AG04450 (cell line): Measurements from ENCODE around the gene CTBP1. TPM values are rescaled to one million over a fixed set of nuclear protein-coding genes. Genes with fewer than 3 reads are reported as not detected.

Source experiments
- CTCF ChIA-PET: fragments of 300-600, 350-600 bp; formaldehyde crosslinking; extraction: SDS; loops from one replicate; lab custom pipeline; 2022; ENCODE audit warnings: antibody characterized with exemption, inconsistent platforms; lab: Charles Lee
- POLR2A ChIA-PET: fragments of 350-600 bp; formaldehyde crosslinking; extraction: SDS; loops from one replicate; lab custom pipeline; 2021; ENCODE audit warnings: antibody characterized with exemption, inconsistent platforms; lab: Yijun Ruan, JAX
- DNase-seq: peaks from one replicate; pipeline ENCODE4 v3.0.0-alpha.2; 2011; ENCODE audit warnings: low read depth, low spot score
- H3K27ac ChIP-seq: one replicate; pipeline ENCODE4 v1.5.1; 2012; ENCODE audit warnings: low read depth, low read length, control low read depth
- H3K27me3 ChIP-seq: one replicate; pipeline ENCODE4 v1.6.0; 2012; ENCODE audit warnings: low read length; ENCODE audit not compliant: control insufficient read depth, insufficient read depth
- H3K4me3 ChIP-seq: 2 replicates; pipeline ENCODE4 v1.5.1; 2011; ENCODE audit warnings: mild to moderate bottlenecking, low read depth, low read length, control low read depth
- H3K9me3 ChIP-seq: 2 replicates; pipeline ENCODE4 v1.5.1; 2012; ENCODE audit warnings: low read length; ENCODE audit not compliant: control insufficient read depth, insufficient read depth
- polyA plus RNA-seq: library from polyadenylated mRNA; depleted of rRNA; stranded (reverse); fragments of >200 nt; gene quantifications from 2 replicates; pipeline ENCODE4 v1.2.3, GENCODE V29; 2011
- TF ChIP-seq, protein P1 (sequence below): IDR thresholded peaks from 2 replicates; pipeline ENCODE4 v1.5.1; 2011; ENCODE audit warnings: low read depth, low read length, control low read depth, inconsistent platforms

CTBP1 gene
- polyA plus RNA-seq, 1 experiment: 72.6 TPM

DNA sequence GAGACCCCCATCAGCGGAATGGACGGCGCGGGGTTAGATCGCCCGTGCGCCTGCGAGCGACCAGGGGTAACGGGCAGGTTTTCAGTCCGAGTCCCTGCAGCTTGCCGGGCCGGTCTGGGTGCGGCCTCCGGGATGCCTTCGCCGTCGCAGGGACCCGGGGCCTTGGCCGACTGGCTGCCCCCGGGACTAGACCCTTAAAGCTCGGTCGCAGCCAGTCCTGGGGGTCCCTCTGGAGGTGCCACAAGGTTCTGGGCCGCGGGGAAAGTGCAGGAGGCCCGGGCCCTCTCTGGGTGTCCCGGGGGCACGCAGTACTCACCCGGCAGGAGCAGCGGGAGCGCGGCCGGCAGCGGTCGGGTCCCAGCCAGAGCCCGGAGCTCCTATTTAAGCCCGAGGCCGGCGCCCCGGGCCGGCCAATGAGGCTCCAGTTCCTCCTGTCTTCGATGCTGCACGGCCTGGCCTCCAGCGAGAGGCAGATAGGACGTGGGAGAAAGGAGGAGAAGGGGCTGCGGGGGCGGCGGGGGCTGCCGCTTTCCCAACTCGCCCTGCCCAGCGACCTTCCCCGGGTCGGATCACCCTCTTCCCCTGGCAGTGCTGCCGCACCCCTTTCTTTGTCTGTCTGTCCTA lies 76.6 kb downstream of the CTBP1 start, which contains the start of gene SPON2:
SPON2 (minus strand) TSS at position 356 of the 624 bp plus-strand sequence.
- CTCF ChIA-PET: interaction anchor here (1.2 kb wide), 1 partner anchor 41 kb away, joined by 4 read pairs; no protein-coding TSS in a partner anchor
- Histone ChIP-seq H3K9me3 (peaks cover 25% of the 10 kb centered on the region; the same call in 1 of the 2 replicates), H3K27me3 (peaks cover 5% of the 10 kb centered on the region), H3K4me3 (peak within 1 kb of the TSS; percentile 62), H3K27ac (peak within 1 kb of the TSS; percentile 78)
- POLR2A ChIA-PET: interaction anchor here (1.0 to 4.0 kb wide), 7 partner anchors 11 to 77 kb away, joined by 4 to 32 read pairs (median 12); no protein-coding TSS in a partner anchor
- TF ChIP-seq, protein P1, sequence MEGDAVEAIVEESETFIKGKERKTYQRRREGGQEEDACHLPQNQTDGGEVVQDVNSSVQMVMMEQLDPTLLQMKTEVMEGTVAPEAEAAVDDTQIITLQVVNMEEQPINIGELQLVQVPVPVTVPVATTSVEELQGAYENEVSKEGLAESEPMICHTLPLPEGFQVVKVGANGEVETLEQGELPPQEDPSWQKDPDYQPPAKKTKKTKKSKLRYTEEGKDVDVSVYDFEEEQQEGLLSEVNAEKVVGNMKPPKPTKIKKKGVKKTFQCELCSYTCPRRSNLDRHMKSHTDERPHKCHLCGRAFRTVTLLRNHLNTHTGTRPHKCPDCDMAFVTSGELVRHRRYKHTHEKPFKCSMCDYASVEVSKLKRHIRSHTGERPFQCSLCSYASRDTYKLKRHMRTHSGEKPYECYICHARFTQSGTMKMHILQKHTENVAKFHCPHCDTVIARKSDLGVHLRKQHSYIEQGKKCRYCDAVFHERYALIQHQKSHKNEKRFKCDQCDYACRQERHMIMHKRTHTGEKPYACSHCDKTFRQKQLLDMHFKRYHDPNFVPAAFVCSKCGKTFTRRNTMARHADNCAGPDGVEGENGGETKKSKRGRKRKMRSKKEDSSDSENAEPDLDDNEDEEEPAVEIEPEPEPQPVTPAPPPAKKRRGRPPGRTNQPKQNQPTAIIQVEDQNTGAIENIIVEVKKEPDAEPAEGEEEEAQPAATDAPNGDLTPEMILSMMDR: no peak
- no peak for DNase-seq

DNA sequence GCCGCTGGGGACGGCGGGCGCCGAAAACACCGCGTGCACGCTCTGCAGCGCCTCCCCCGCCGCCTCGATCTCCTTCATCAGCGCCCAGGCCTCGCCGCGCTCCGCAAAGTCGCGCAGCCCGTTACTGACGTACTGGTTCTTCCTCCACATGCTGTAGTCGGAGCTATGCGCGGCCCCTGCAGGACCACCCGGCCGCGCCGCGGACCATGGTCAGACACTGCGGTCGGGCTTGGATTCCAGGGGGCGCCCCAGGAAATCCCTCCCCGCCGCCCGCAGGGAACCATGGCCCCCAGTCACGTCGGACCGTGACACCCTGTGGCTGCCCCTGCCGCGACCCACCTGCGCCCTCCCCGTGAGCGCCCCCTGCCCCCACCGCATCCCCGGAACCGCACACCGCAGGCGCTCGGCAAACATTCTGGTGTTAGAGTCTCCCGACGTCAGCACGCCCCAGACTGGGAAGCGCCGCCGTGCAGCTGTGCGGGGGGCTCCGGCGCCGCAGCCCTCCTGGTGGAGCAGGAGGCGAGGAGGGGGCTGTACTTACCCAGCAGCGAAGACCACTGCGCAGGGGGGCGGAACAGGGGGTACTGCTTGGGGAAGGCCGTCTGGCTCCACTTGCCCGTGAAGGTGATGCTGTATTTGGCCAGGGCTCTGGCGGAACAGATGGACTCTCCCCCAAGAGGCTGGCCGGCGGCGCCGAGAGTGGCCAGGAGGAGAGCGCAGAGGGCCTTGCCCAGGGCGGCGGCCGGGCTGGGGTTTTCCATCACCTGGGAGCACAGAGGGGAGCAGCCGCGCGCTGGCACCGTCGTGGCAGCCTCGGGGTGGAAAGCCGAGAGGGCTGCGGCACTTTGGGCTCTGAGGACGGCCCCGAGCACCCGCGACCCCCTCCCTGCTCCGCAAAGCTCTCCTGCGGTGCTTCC lies 77.4 kb downstream of the CTBP1 start:
- Histone ChIP-seq H3K27me3 (peaks cover 5% of the 10 kb centered on the region), H3K27ac (peak overlapping the region; percentile 61), H3K9me3 (peaks cover 26% of the 10 kb centered on the region; the same call in 1 of the 2 replicates), H3K4me3 (peak overlapping the region; percentile 62)
- POLR2A ChIA-PET: interaction anchor here (1.0 to 4.0 kb wide), 6 partner anchors 12 to 78 kb away, joined by 4 to 32 read pairs (median 11); no protein-coding TSS in a partner anchor
- DNase-seq: no peak
- CTCF ChIA-PET: no interaction called here
- TF ChIP-seq, protein P1: no peak

DNA sequence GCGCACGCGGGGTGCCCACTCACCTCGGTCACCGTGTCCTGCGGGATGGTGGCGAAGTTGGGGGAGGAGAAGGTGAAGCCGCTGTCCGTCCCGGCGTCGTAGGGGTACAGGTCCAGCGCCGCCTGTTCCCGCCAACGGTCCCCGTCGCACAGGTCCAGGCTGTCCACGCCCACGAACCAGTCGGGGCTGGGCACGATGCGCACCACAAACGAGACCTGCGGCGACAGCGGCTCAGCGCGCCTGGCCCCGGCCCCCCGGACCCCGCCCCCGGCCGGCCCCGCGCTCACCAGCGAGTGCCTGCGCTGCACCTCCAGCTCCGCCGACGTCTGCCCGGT lies 78.0 kb downstream of the CTBP1 start:
- H3K27me3 ChIP-seq: peaks cover 5% of the 10 kb centered on the region
- peak overlapping the region; percentile 62 for H3K4me3 ChIP-seq
- CTCF ChIA-PET: no interaction called here
- TF ChIP-seq, protein P1: no peak
- peaks cover 26% of the 10 kb centered on the region; the same call in 1 of the 2 replicates for H3K9me3 ChIP-seq
- DNase-seq: no peak
- POLR2A ChIA-PET: interaction anchor here (4.0 kb wide), 1 partner anchor 30 kb away, joined by 32 read pairs; no protein-coding TSS in a partner anchor
- no peak overlapping the region for H3K27ac ChIP-seq

DNA sequence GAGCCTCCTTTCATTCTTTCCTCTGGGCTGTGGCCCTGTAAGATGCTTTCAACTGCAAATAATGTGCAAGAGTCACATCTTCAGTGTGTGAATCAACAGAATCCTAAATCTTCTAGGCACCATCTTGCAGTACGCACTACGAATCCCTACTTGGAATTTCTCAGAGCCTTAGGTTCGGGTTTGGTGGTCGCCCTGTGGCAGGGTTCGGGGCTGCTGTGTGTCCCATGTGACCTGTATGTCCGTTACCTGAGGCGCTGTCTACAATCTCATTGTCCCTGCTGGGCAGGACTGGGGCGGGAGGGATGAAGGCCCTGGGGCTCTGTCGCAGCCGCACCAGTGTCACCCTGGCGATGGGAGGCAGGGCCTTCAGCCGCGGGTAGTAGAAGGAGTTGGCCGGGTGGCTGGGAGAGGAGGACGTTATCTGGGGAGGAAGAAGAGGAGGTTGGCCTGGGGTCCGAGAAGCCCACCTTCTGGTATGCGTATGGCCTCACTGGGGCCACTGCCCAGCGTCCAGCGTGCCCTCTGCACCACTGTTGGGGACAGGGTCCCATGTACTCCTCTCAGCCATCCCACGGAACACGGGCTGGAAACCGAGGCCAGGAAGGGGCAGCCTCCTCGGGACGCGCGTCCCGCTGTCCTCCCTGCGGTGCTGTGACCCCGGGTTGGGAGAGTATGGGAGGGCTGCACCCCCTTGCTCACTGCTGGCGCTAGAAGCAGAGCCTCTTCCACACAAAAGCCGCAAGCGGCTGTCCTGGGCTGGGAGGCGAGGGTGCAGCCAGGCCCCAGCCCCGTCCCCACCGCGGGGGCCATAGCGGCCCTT lies 78.6 kb downstream of the CTBP1 start:
- CTCF ChIA-PET: no interaction called here
- peak overlapping the region; percentile 62 for H3K4me3 ChIP-seq

More for the DNA sequence above, 78.6 kb downstream of the CTBP1 start:
- H3K27me3 ChIP-seq: peaks cover 5% of the 10 kb centered on the region
- TF ChIP-seq, protein P1: no peak
- POLR2A ChIA-PET: interaction anchor here (4.0 kb wide), 1 partner anchor 31 kb away, joined by 32 read pairs; no protein-coding TSS in a partner anchor
- peaks cover 26% of the 10 kb centered on the region; the same call in 1 of the 2 replicates for H3K9me3 ChIP-seq
- no peak for DNase-seq
- no peak overlapping the region for H3K27ac ChIP-seq
